Keratinocyte (primary cell): ENCODE results near the gene HGFAC. TPM values are rescaled to one million over a fixed set of nuclear protein-coding genes. Genes with fewer than 3 reads are reported as not detected.

Experiments
- DNase-seq: peaks from one replicate; pipeline ENCODE4 v3.0.0-alpha.2; 2011; ENCODE audit warnings: low read depth, missing footprints, low spot score
- FAIRE-seq: peaks from 2 replicates; lab custom pipeline; 2011; peaks lifted over from hg19 to GRCh38; lab: Jason Lieb, UNC
- H2AFZ ChIP-seq: 2 replicates; pipeline ENCODE4 v1.6.0; 2012; ENCODE audit warnings: low read length, control low read depth, inconsistent platforms; ENCODE audit not compliant: control insufficient read depth
- H3K27ac ChIP-seq: 2 replicates; pipeline ENCODE4 v1.5.1; 2011; ENCODE audit warnings: low read length; ENCODE audit not compliant: control insufficient read depth, insufficient read depth
- H3K27me3 ChIP-seq: 3 replicates; pipeline ENCODE4 v1.6.0; 2011; ENCODE audit warnings: low read length; ENCODE audit not compliant: control insufficient read depth, insufficient read depth; ENCODE audit errors: extremely low read depth
- H3K36me3 ChIP-seq, 2 experiments: 2 replicates in 1 of 2; 3 replicates in 1 of 2; pipeline ENCODE4 v1.5.1; 2011; ENCODE audit warnings: low read length in 2 of 2, mild to moderate bottlenecking in 1 of 2; ENCODE audit not compliant: control insufficient read depth in 2 of 2, insufficient read depth in 2 of 2; ENCODE audit errors: extremely low read depth in 1 of 2
- H3K4me1 ChIP-seq: 3 replicates; pipeline ENCODE4 v1.5.1; 2011; ENCODE audit warnings: low read length; ENCODE audit not compliant: control insufficient read depth, insufficient read depth; ENCODE audit errors: extremely low read depth
- H3K4me2 ChIP-seq: 3 replicates; pipeline ENCODE4 v1.6.0; 2011; ENCODE audit warnings: low read depth, low read length; ENCODE audit not compliant: control insufficient read depth, insufficient read depth; ENCODE audit errors: extremely low read depth
- H3K4me3 ChIP-seq, 3 experiments: fragments of 200-600 bp in 1 of 3; sonication (generic) in 1 of 3; 2 replicates in 2 of 3; 3 replicates in 1 of 3; pipeline ENCODE4 v1.5.1; 2011 to 2016; ENCODE audit warnings: low read length in 3 of 3, mild to moderate bottlenecking in 3 of 3, control low read depth in 2 of 3, inconsistent platforms in 1 of 3, low read depth in 1 of 3, mixed read lengths in 1 of 3, mixed run types in 1 of 3, moderate library complexity in 1 of 3; ENCODE audit not compliant: control insufficient read depth in 2 of 3, insufficient read depth in 2 of 3; ENCODE audit errors: extremely low read depth in 1 of 3
- H3K79me2 ChIP-seq: 2 replicates; pipeline ENCODE4 v1.6.0; 2012; ENCODE audit warnings: low read length; ENCODE audit not compliant: control insufficient read depth, insufficient read depth
- H3K9ac ChIP-seq: 3 replicates; pipeline ENCODE4 v1.6.0; 2011; ENCODE audit warnings: low read length; ENCODE audit not compliant: control insufficient read depth, insufficient read depth; ENCODE audit errors: extremely low read depth
- H3K9me1 ChIP-seq: 3 replicates; pipeline ENCODE4 v1.6.0; 2011; ENCODE audit warnings: low read length; ENCODE audit not compliant: control insufficient read depth, insufficient read depth; ENCODE audit errors: extremely low read depth
- H3K9me3 ChIP-seq: 2 replicates; pipeline ENCODE4 v1.5.1; 2012; ENCODE audit warnings: low read depth, low read length; ENCODE audit not compliant: control insufficient read depth
- H4K20me1 ChIP-seq: 3 replicates; pipeline ENCODE4 v1.6.0; 2011; ENCODE audit warnings: low read length; ENCODE audit not compliant: control insufficient read depth, insufficient read depth; ENCODE audit errors: extremely low read depth
- EZH2 ChIP-seq: IDR thresholded peaks from one replicate; pipeline ENCODE4 v1.6.1; 2012; ENCODE audit warnings: inconsistent platforms, mild to moderate bottlenecking, low read length, moderate library complexity
- dilution Hi-C: fragments of 300-500 bp; cut with MboI; formaldehyde crosslinking; loops from one replicate; pipeline ENCODE4 v1.7.0; 2020; ENCODE audit warnings: low sequenced_read_pairs; ENCODE audit not compliant: extremely low pct_ligation_motif_present
- polyA plus RNA-seq, 5 experiments: library from polyadenylated mRNA; depleted of rRNA in 3 of 5; stranded (reverse) in 3 of 5; stranded (forward) in 1 of 5; unstranded in 1 of 5; fragments of >200 nt; gene quantifications; 1 replicate in 1 of 5; 2 replicates in 3 of 5; 3 replicates in 1 of 5; pipeline versions ENCODE4 v1.2.1 to v1.2.3, GENCODE V29; 2011 to 2012; ENCODE audit warnings: missing spikeins in 2 of 5, low read depth in 1 of 5, low replicate concordance in 1 of 5
- TF ChIP-seq, protein P1 (sequence below), 3 experiments: IDR thresholded peaks in 1 of 3; conservative IDR thresholded peaks in 1 of 3; optimal IDR thresholded peaks in 1 of 3; 2 replicates in 2 of 3; 3 replicates in 1 of 3; pipeline versions ENCODE3 to v1.5.1; 2011; ENCODE audit warnings: low read length in 3 of 3, mild to moderate bottlenecking in 3 of 3, moderate library complexity in 2 of 3, control low read depth in 1 of 3, inconsistent platforms in 1 of 3; ENCODE audit not compliant: insufficient read depth in 2 of 3; ENCODE audit errors: extremely low read depth in 1 of 3

Gene HGFAC
- polyA plus RNA-seq, 1 donor (not counting 4 experiments of a cell fraction or from before 2014, with no cell fraction given) = not detected

DNA sequence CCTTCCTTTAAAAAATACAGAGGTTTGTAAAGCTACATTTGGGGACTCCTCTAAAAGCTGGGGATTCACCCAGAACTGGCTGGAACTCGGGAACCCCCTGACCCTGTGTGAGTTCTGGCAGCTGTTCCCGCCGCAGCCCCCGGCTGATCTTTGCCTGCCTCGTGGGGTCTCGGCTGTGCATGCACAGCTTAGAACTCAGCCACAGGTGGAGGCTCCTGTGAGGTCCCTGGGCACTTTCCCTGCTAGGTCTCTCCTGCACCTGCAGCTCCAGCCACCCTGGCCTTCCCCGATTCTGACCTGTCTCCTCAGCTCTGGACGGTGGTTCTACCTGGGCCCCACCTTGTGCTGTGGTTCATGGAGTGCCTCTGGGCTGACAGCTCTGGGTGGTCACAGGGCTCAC is 48.6 kb upstream of the HGFAC start:
- DNase-seq (no peak), FAIRE-seq (no peak)
- dilution Hi-C loops = no loop called here
- Histone ChIP-seq H3K27ac (no peak overlapping the region), H4K20me1 (no peaks in the 10 kb centered on the region), H3K4me2 (no peak overlapping the region), H3K4me1 (peaks cover 22% of the 10 kb centered on the region), H3K9me1 (peaks cover 2% of the 10 kb centered on the region), H3K27me3 (no peaks in the 10 kb centered on the region), H3K4me3 (no peak overlapping the region), H3K9ac (no peak overlapping the region), H3K79me2 (peaks cover 78% of the 10 kb centered on the region), H3K36me3 (peaks cover 11 to 12% of the 10 kb centered on the region in 2 experiments), H3K9me3 (no peaks in the 10 kb centered on the region), H2AFZ (no peak overlapping the region)
- TF ChIP-seq, protein P1, sequence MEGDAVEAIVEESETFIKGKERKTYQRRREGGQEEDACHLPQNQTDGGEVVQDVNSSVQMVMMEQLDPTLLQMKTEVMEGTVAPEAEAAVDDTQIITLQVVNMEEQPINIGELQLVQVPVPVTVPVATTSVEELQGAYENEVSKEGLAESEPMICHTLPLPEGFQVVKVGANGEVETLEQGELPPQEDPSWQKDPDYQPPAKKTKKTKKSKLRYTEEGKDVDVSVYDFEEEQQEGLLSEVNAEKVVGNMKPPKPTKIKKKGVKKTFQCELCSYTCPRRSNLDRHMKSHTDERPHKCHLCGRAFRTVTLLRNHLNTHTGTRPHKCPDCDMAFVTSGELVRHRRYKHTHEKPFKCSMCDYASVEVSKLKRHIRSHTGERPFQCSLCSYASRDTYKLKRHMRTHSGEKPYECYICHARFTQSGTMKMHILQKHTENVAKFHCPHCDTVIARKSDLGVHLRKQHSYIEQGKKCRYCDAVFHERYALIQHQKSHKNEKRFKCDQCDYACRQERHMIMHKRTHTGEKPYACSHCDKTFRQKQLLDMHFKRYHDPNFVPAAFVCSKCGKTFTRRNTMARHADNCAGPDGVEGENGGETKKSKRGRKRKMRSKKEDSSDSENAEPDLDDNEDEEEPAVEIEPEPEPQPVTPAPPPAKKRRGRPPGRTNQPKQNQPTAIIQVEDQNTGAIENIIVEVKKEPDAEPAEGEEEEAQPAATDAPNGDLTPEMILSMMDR (optimal IDR thresholded peaks at IDR 0.05 in 1 of 3, IDR thresholded peaks at IDR 0.05 in 1 of 3, conservative IDR thresholded peaks at IDR 0.05 in 1 of 3; ENCODE audit: extremely low read depth in 1 of 3, insufficient read depth in 2 of 3, low read length in 3 of 3) = no peak
- no peak for TF ChIP-seq EZH2

DNA sequence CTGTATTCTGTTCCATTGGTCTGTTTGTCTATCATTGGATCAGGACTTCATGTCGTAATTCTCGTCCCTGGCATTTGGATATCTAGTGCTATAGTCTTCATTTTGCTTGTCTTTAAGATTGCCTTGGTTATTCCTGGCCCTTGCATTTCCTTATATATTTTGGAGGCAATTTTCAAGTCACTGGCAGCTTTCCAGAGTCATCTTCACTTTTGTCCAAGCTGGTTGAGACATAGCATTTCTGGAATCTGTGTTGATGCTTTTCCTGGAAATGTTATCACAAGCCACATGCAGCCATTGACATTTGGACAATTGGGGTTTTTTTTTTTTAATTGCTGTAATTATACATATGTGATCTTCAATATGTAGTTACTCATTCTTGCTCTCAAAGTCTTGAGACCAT is 45.2 kb upstream of the HGFAC start:
- FAIRE-seq = no peak
- no peak for DNase-seq
- Histone ChIP-seq H2AFZ (no peak overlapping the region), H4K20me1 (no peaks in the 10 kb centered on the region), H3K9ac (no peak overlapping the region), H3K36me3 (peaks cover 7 to 13% of the 10 kb centered on the region in 2 experiments), H3K4me2 (no peak overlapping the region), H3K79me2 (peaks cover 64% of the 10 kb centered on the region), H3K4me1 (no peaks in the 10 kb centered on the region), H3K4me3 (no peak overlapping the region), H3K9me3 (no peaks in the 10 kb centered on the region), H3K9me1 (peaks cover 2% of the 10 kb centered on the region), H3K27me3 (no peaks in the 10 kb centered on the region), H3K27ac (no peak overlapping the region)
- no peak for TF ChIP-seq EZH2
- TF ChIP-seq, protein P1 (optimal IDR thresholded peaks at IDR 0.05 in 1 of 3, IDR thresholded peaks at IDR 0.05 in 1 of 3, conservative IDR thresholded peaks at IDR 0.05 in 1 of 3; ENCODE audit: extremely low read depth in 1 of 3, insufficient read depth in 2 of 3, low read length in 3 of 3) = no peak
- dilution Hi-C loops = no loop called here
